GM15510 (cell line): ENCODE measurements around the gene LRIG3.

ENCODE experiments used
- POLR2A ChIP-seq: IDR thresholded peaks from 3 replicates; pipeline ENCODE4 v1.6.1; 2011; ENCODE audit warnings: borderline replicate concordance; ENCODE audit not compliant: insufficient read length; ENCODE audit errors: extremely low read depth

LRIG3 gene

GRCh38 chr12:58858030-58858429 is 62.3 kb downstream of the LRIG3 start:
- TF ChIP-seq POLR2A: no peak

DNA sequence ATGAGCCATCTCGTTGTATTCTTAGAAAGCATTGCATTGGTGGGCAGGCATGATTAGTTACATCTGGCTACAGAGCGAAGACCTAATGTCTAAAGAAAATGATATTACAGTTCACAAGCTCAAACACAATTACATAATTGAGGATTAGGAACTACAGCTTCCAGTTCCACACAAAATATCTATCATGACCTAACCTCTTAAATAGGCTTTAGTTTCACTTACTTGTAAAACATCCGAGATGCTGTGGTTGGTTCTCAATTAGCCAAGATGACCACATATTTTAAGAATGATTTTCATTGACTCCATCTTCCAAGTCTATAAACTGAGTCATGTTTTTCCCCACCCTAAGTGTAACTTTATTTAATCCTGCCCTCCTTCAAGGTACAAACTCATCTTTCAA is 69.5 kb downstream of the LRIG3 start:
- TF ChIP-seq POLR2A: no peak

DNA sequence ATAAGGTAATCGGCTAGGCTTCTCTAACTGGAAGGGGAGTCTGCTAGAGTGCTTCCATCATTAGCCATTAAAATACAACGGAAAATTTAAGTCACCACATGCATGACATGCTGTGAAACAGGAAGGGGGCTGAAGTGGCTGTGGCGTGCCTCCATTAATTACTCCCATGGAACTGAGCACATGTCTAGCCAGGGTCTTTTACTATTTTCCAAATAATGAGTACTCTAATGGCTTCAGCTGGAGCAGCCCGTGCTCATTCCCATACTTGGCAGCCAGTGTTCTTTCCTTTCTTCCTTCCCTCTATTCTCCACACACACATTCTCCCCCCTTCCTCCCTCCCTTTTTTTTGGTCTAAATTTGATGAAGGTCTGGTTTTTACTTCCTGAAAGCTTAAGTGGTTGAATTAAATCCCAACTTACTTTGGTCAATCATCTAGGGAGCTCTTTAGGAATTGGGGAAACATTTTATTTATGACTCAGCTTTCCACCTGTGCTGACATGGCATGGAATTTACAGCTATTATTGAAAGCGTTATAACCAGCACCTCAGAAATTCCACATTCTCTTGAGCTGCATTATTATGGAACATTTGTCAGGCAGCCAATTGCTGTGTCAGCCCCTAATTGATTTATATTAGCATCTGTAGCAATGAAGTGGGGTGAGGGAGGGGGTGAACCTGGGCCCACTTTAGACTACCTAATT is 72.3 kb downstream of the LRIG3 start:
- TF ChIP-seq POLR2A: no peak

DNA sequence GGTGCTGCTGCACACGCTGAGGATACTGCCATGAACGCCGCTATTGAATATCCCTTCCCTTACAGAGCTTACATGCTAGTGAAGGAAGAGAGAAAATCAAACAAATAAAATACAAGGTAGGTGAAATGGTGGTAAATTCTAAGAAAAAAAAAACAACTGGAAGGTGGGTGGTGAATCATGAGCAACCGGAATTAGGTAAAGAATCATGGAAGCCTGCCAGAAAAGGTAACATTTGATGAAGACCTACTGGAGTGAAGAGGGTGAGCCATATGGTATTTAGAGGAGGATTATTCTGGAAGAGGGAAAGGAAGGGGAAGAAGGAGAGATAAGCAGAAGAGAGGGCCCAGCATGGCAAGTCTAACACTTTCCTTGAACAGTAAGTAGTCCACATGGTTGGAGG is 76.1 kb downstream of the LRIG3 start:
- no peak for TF ChIP-seq POLR2A

DNA sequence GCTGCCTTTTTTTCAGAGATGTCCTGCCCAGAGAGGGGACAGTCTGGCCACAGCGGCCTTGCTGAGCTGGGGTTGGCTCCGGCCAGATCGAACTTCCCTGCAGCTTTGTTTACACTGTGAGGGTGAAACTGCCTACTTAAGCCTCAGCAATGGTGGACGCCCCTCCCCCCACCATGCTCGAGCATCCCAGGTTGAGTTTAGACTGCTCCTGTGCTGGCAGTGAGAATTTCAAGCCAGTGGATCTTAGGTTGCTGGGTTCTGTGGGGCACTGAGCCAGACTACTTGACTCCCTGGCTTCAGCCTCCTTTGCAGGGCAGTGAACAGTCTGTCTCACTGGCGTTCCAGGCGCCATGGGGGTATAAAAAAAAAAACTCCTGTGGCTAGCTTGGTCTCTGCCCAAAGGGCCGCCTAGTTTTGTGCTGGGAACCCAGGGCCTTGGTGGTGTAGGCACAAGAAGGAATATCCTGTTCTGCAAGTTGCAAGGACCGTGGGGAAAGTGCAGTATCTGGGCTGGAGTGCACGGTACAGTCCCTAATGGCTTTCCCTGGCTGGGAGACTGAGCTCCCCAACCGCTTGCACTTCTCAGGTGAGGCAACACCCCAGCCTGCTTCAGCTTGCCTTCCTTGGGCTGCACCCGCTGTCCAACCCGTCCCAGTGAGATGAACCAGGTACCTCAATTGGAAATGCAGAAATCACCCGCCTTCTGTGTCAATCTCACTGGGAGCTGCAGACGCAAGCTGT is 79.1 kb downstream of the LRIG3 start:
- TF ChIP-seq POLR2A: no peak

DNA sequence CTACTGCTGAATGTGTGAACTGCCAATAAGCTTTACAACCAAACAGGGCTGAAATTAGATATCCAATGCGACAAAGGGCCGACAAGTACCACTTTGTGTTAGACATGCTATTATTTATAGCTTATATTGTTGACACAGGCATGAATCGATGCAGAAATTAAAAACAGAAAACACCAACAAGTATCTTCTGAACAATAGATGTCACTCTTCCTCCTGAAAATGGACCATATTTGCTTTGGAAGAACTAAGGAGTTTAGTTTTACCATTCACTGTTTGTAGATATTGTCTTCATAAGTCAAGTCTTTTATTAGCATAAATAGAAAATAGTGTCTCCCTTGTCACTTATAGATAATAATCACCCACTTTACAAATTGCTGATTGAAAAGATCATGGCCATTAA is 86.5 kb downstream of the LRIG3 start:
- TF ChIP-seq POLR2A: no peak

- no peak for TF ChIP-seq POLR2A
Measured at GRCh38 chr12:58832920-58833319, 87.4 kb downstream of the LRIG3 start.
